Measurements from ENCODE around the gene PMVK. TPM values are rescaled to one million over a fixed set of nuclear protein-coding genes. Genes with fewer than 3 reads are reported as not detected.
"Not testable (repeated sequence)": the region's sequence is repeated elsewhere in the genome, so short reads cannot be mapped to it uniquely, and the experiment has no call there.

PMVK gene
- total RNA-seq, 1 experiment from 2014 or later: 24.0 TPM

DNA sequence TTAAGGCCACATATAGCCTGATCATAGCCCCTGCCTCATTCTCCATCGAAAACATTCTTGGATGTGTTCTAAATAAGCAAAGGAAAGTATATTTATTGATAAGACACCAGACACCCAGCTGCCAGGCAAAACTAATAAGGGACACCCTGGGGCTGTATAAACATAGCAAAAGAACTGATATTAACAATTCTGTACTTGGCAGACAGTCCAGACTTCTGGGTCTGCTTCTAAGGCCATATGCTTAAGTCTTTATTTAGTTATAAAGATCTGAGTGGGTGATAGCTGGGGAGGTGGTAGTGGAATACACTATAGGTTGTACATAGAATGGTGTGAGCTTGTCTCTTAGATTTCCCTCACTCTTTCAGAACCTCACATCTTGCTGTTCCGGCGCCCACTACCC is 41.8 kb upstream of the PMVK start:
- Histone ChIP-seq H4K20me1 (ENCODE audit: insufficient read depth) (no peaks in the 10 kb centered on the region), H3K27ac (ENCODE audit: low read depth, low read length) (no peak overlapping the region), H3K4me2 (ENCODE audit: low read length) (no peak overlapping the region), H3K9ac (ENCODE audit: low read length) (no peak overlapping the region), H2AFZ (ENCODE audit: low read depth, low read length, poor library complexity, severe bottlenecking) (no peak overlapping the region), H3K9me3 (ENCODE audit: control insufficient read depth in 1 of 2, insufficient read depth in 1 of 2, low read depth in 1 of 2, low read length in 2 of 2) (no peaks in the 10 kb centered on the region), H3K9me2 (ENCODE audit: insufficient read depth) (no peaks in the 10 kb centered on the region), H3K4me1 (ENCODE audit: control insufficient read depth in 1 of 2, insufficient read depth in 2 of 2, low read length in 2 of 2) (peaks cover 13 to 36% of the 10 kb centered on the region in 2 experiments; a peak in 3 of 4 replicates), H3K79me2 (ENCODE audit: insufficient read depth, low read length) (peaks cover 64% of the 10 kb centered on the region), H3K4me3 (replicated peaks in 1 of 2; ENCODE audit: low read depth in 1 of 2, low read length in 2 of 2) (no peak overlapping the region), H3K36me3 (ENCODE audit: control insufficient read depth in 1 of 2, insufficient read depth in 2 of 2, low read length in 2 of 2) (peaks cover 11 to 27% of the 10 kb centered on the region in 2 experiments), H3K27me3 (ENCODE audit: insufficient read depth, low read length) (no peaks in the 10 kb centered on the region)
- ChIA-PET RAD21 (ENCODE audit: low non-redundant PET in 1 of 2, low total read pairs in 2 of 2, uncharacterized antibody in 2 of 2, unreplicated experiment in 2 of 2) (no interaction called here), CTCF (no interaction called here), POLR2A (interaction anchor here (1.1 to 1.3 kb wide), 2 partner anchors 9 to 18 kb away, joined by 3 read pairs; no protein-coding TSS in a partner anchor)
- BruUV-seq (replicated peaks): no TSS peak
- DNase-seq (ENCODE audit: low read depth, low spot score) (no peak), ATAC-seq (no peak)
- no peak for TF ChIP-seq POLR2A (IDR thresholded peaks at IDR 0.05; ENCODE audit: borderline replicate concordance, extremely low read depth, insufficient read depth, insufficient read length)
- no peak for TF ChIP-seq YY1 (IDR thresholded peaks at IDR 0.05; ENCODE audit: extremely low read depth, insufficient replicate concordance, low read depth, low read length)
- no peak for TF ChIP-seq FOSL1 (IDR thresholded peaks at IDR 0.05; ENCODE audit: low read depth)
- no peak for TF ChIP-seq MAX (IDR thresholded peaks at IDR 0.05)
- TF ChIP-seq SIN3A (IDR thresholded peaks at IDR 0.05; ENCODE audit: low read depth): no peak
- intact Hi-C loops (cut with micrococcal nuclease): no loop called here

- H3K4me3 ChIP-seq (replicated peaks in 1 of 2; ENCODE audit: low read depth in 1 of 2, low read length in 2 of 2); H3K9me2 ChIP-seq (ENCODE audit: insufficient read depth); BruUV-seq (replicated peaks); DNase-seq (ENCODE audit: low read depth, low spot score); H3K9ac ChIP-seq (ENCODE audit: low read length); H3K9me3 ChIP-seq (ENCODE audit: control insufficient read depth in 1 of 2, insufficient read depth in 1 of 2, low read depth in 1 of 2, low read length in 2 of 2); H3K4me2 ChIP-seq (ENCODE audit: low read length); H3K27me3 ChIP-seq (ENCODE audit: insufficient read depth, low read length); ATAC-seq; CTCF ChIA-PET; H2AFZ ChIP-seq (ENCODE audit: low read depth, low read length, poor library complexity, severe bottlenecking); intact Hi-C loops (cut with micrococcal nuclease); RAD21 ChIA-PET (ENCODE audit: low non-redundant PET in 1 of 2, low total read pairs in 2 of 2, uncharacterized antibody in 2 of 2, unreplicated experiment in 2 of 2); H4K20me1 ChIP-seq (ENCODE audit: insufficient read depth); H3K27ac ChIP-seq (ENCODE audit: low read depth, low read length): not testable (repeated sequence)
- POLR2A ChIA-PET: interaction anchor here (1.1 kb wide), 1 partner anchor 10 kb away, joined by 3 read pairs; no protein-coding TSS in a partner anchor
- H3K4me1 ChIP-seq (ENCODE audit: control insufficient read depth in 1 of 2, insufficient read depth in 2 of 2, low read length in 2 of 2): peaks cover 16 to 40% of the 10 kb centered on the region in 2 experiments; a peak in 3 of 4 replicates
- peaks cover 68% of the 10 kb centered on the region for H3K79me2 ChIP-seq (ENCODE audit: insufficient read depth, low read length)
- peaks cover 11 to 27% of the 10 kb centered on the region in 2 experiments for H3K36me3 ChIP-seq (ENCODE audit: control insufficient read depth in 1 of 2, insufficient read depth in 2 of 2, low read length in 2 of 2)
Measured at GRCh38 chr1:154977762-154978161, 41.2 kb upstream of the PMVK start.

Data from HCT116 (cell line).